HFFc6 (cell line): ENCODE measurements around the gene CIB4. TPM values are rescaled to one million over a fixed set of nuclear protein-coding genes. Genes with fewer than 3 reads are reported as not detected.

Experiments
- DNase-seq: peaks from one replicate; pipeline ENCODE4 v3.0.0-alpha.2; 2018
- H3K27ac Mint-ChIP-seq: 2 replicates; pipeline ENCODE4 v1.8.0; 2020; ENCODE audit warnings: mild to moderate bottlenecking, mixed read lengths
- H3K27me3 Mint-ChIP-seq: 2 replicates; pipeline ENCODE4 v1.8.0; 2021; ENCODE audit warnings: mild to moderate bottlenecking, moderate library complexity, mixed read lengths; ENCODE audit not compliant: insufficient read depth
- H3K36me3 Mint-ChIP-seq: 2 replicates; pipeline ENCODE4 v1.8.0; 2021; ENCODE audit warnings: low read depth, mixed read lengths
- H3K4me1 Mint-ChIP-seq: 2 replicates; pipeline ENCODE4 v1.8.0; 2020; ENCODE audit warnings: low read depth, mixed read lengths
- H3K4me3 Mint-ChIP-seq: 2 replicates; pipeline ENCODE4 v1.8.0; 2020; ENCODE audit warnings: mild to moderate bottlenecking, moderate library complexity, mixed read lengths
- H3K9me3 Mint-ChIP-seq: 2 replicates; pipeline ENCODE4 v1.8.0; 2020; ENCODE audit warnings: mild to moderate bottlenecking, mixed read lengths
- CTCF ChIP-seq: fragments of 200-600 bp; sonication (generic); IDR thresholded peaks from 2 replicates; pipeline ENCODE4 v1.5.0; 2021; ENCODE audit warnings: antibody characterized with exemption, mild to moderate bottlenecking
- total RNA-seq, 6 experiments: library from RNA; stranded (reverse); fragmentation: NEBNext Ultra II Directional; extraction: Animal tissue kit (Norgen Biotek cat#: 25700); gene quantifications; 2 replicates in 1 of 6; 3 replicates in 5 of 6; pipeline ENCODE4 v1.2.3, GENCODE V29; 2021

CIB4 gene
- total RNA-seq, 6 experiments from 2014 or later: not detected

- no peaks in the 10 kb centered on the region for H3K9me3 Mint-ChIP-seq
- no peak overlapping the region; the same call in 1 of the 2 replicates for H3K4me3 Mint-ChIP-seq
- H3K27me3 Mint-ChIP-seq: peaks cover 56% of the 10 kb centered on the region
- H3K4me1 Mint-ChIP-seq: peaks cover 8% of the 10 kb centered on the region; the same call in 1 of the 2 replicates
- DNase-seq: no peak
- H3K36me3 Mint-ChIP-seq: no peaks in the 10 kb centered on the region
- TF ChIP-seq CTCF: no peak
- H3K27ac Mint-ChIP-seq: no peak overlapping the region
Observed at GRCh38 chr2:26650713-26651469, 9.7 kb upstream of the CIB4 start.

- peaks cover 8% of the 10 kb centered on the region; the same call in 1 of the 2 replicates for H3K4me1 Mint-ChIP-seq
Observed at GRCh38 chr2:26649992-26650712, 9.0 kb upstream of the CIB4 start.

GRCh38 chr2:26649322-26649721 is 8.2 kb upstream of the CIB4 start:
- Mint-ChIP-seq H3K27ac (no peak overlapping the region), H3K4me3 (no peak overlapping the region), H3K27me3 (peaks cover 64% of the 10 kb centered on the region), H3K36me3 (no peaks in the 10 kb centered on the region), H3K9me3 (no peaks in the 10 kb centered on the region), H3K4me1 (peaks cover 8% of the 10 kb centered on the region; the same call in 1 of the 2 replicates)
- DNase-seq: no peak
- TF ChIP-seq CTCF: no peak

More at GRCh38 chr2:26649992-26650712, 9.0 kb upstream of the CIB4 start:
- Mint-ChIP-seq H3K4me3 (no peak overlapping the region; the same call in 1 of the 2 replicates), H3K27ac (no peak overlapping the region), H3K9me3 (no peaks in the 10 kb centered on the region), H3K27me3 (peaks cover 59% of the 10 kb centered on the region), H3K36me3 (no peaks in the 10 kb centered on the region)
- TF ChIP-seq CTCF: no peak
- DNase-seq: no peak

GRCh38 chr2:26648516-26648915 is 7.3 kb upstream of the CIB4 start:
- DNase-seq: no peak
- Mint-ChIP-seq H3K9me3 (no peaks in the 10 kb centered on the region), H3K27me3 (peaks cover 69% of the 10 kb centered on the region), H3K36me3 (no peaks in the 10 kb centered on the region), H3K4me1 (peaks cover 8% of the 10 kb centered on the region; the same call in 1 of the 2 replicates), H3K27ac (no peak overlapping the region), H3K4me3 (no peak overlapping the region)
- no peak for TF ChIP-seq CTCF

- Mint-ChIP-seq H3K9me3 (no peaks in the 10 kb centered on the region), H3K27ac (no peak overlapping the region), H3K36me3 (no peaks in the 10 kb centered on the region), H3K4me3 (no peak overlapping the region), H3K27me3 (peaks cover 66% of the 10 kb centered on the region), H3K4me1 (peaks cover 8% of the 10 kb centered on the region; the same call in 1 of the 2 replicates)
- no peak for DNase-seq
- no peak for TF ChIP-seq CTCF
Observed at GRCh38 chr2:26647981-26648380, 6.8 kb upstream of the CIB4 start.
